Lower lobe of right lung (tissue), 2 donors: ENCODE data around the gene PSMG2. TPM values are rescaled to one million over a fixed set of nuclear protein-coding genes. Genes with fewer than 3 reads are reported as not detected.

Experiments used
- ATAC-seq, 2 donors: fragments of 200-7000 bp; cut with Tn5 transposase; one replicate each; pipeline ENCODE4 v1.9.1; 2020 to 2022; ENCODE audit warnings: mild to moderate bottlenecking in 2 of 2, moderate library complexity in 2 of 2
- DNase-seq: peaks from one replicate; pipeline ENCODE4 v3.0.0-alpha.2; 2020
- H3K27ac ChIP-seq: fragments of 200-600 bp; one replicate; pipeline ENCODE4 v1.8.0; 2022
- H3K27me3 ChIP-seq: fragments of 200-600 bp; one replicate; pipeline ENCODE4 v1.8.0; 2022; ENCODE audit warnings: low read depth
- H3K36me3 ChIP-seq: fragments of 200-600 bp; one replicate; pipeline ENCODE4 v1.8.0; 2022; ENCODE audit warnings: mild to moderate bottlenecking
- H3K4me1 ChIP-seq: fragments of 200-600 bp; one replicate; pipeline ENCODE4 v1.8.0; 2022
- H3K4me3 ChIP-seq: fragments of 200-600 bp; one replicate; pipeline ENCODE4 v1.8.0; 2022; ENCODE audit warnings: mild to moderate bottlenecking
- H3K9me3 ChIP-seq: fragments of 200-600 bp; one replicate; pipeline ENCODE4 v1.8.0; 2022
- intact Hi-C: fragments of 100-400 bp; cut with DNase I; formaldehyde crosslinking; loops from one replicate; pipeline ENCODE4 v1.11.0; 2022
- total RNA-seq: library from RNA; stranded (reverse); fragmentation: NEBNext Ultra II Directional; extraction: Animal tissue kit (Norgen Biotek cat#: 25700); gene quantifications from one replicate; pipeline ENCODE4 v1.2.1, GENCODE V29; 2021
- TF ChIP-seq, protein P1 (sequence below): fragments of 200-600 bp; IDR thresholded peaks from one replicate; pipeline ENCODE4 v1.8.0; 2022; ENCODE audit warnings: antibody characterized with exemption, mild to moderate bottlenecking
- donor health status: DM: no; HTN: yes; CAD: no; lungs with severe emphysema.

PSMG2 gene
- total RNA-seq, 1 donor from 2014 or later = 75.0 TPM

DNA sequence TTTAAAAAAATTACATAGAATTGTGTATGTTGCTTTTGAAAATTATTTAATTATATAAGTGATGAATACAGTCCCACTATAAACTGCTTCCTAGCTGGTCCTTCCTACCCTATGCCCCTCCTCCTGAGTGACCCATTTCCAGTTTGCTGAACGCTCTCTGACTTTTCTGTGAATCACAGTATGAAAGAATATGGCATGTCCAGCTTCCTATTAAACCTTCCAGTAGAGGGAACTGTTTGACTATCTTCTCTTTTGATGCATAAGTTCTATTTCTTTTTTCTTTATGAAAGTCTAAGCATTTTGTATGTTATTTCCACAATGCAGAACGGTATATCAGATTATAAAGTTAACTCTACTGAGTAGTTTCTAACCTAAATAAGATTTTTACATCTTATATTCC lies 41.3 kb downstream of the PSMG2 start:
- H3K4me3 ChIP-seq = no peak overlapping the region
- no peaks in the 10 kb centered on the region for H3K4me1 ChIP-seq
- no peaks in the 10 kb centered on the region for H3K36me3 ChIP-seq
- ATAC-seq = peak in 1 of 2 donors; percentile 66
- no peaks in the 10 kb centered on the region for H3K27me3 ChIP-seq
- no peak overlapping the region for H3K27ac ChIP-seq
- no peaks in the 10 kb centered on the region for H3K9me3 ChIP-seq
- no peak for DNase-seq
- intact Hi-C loops = no loop called here
- TF ChIP-seq, protein P1, sequence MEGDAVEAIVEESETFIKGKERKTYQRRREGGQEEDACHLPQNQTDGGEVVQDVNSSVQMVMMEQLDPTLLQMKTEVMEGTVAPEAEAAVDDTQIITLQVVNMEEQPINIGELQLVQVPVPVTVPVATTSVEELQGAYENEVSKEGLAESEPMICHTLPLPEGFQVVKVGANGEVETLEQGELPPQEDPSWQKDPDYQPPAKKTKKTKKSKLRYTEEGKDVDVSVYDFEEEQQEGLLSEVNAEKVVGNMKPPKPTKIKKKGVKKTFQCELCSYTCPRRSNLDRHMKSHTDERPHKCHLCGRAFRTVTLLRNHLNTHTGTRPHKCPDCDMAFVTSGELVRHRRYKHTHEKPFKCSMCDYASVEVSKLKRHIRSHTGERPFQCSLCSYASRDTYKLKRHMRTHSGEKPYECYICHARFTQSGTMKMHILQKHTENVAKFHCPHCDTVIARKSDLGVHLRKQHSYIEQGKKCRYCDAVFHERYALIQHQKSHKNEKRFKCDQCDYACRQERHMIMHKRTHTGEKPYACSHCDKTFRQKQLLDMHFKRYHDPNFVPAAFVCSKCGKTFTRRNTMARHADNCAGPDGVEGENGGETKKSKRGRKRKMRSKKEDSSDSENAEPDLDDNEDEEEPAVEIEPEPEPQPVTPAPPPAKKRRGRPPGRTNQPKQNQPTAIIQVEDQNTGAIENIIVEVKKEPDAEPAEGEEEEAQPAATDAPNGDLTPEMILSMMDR = peak; percentile 58

DNA sequence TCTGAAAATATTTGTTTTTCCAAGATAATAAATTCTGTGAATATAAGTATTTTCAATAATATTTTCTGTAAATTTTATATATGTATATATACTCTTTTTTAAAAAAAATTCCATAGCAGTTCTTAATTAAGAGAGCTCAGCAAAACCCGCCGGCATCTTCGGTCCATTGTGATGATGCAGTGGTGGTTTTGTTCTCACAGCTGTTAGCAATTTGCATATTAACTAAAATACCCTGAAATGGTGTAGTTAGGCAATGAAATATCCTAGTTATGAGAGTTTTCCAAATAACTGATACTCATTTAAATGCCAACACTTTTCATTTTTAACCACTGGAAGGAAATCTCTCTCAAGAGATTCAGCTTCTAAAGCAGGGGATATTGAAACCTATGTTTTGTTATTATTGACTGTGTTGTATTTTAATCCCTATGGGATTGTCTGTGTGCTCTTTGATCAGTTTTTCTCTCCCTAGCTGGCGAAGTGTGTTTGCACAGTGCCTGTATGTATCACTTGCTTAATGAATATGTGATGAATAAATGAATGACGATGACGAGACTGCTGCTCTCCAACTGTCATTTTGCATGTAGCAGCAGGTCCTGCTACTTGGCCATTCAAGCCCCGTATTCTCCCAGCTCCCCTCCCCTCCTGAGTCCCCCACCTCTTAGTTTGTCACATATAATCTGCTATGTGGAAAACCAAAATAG lies 42.4 kb downstream of the PSMG2 start:
- Histone ChIP-seq H3K36me3 (no peaks in the 10 kb centered on the region), H3K27ac (no peak overlapping the region), H3K4me3 (no peak overlapping the region), H3K9me3 (no peaks in the 10 kb centered on the region), H3K4me1 (no peaks in the 10 kb centered on the region), H3K27me3 (no peaks in the 10 kb centered on the region)
- TF ChIP-seq, protein P1 = no peak
- no peak for DNase-seq
- intact Hi-C loops = no loop called here
- ATAC-seq = no peak

DNA sequence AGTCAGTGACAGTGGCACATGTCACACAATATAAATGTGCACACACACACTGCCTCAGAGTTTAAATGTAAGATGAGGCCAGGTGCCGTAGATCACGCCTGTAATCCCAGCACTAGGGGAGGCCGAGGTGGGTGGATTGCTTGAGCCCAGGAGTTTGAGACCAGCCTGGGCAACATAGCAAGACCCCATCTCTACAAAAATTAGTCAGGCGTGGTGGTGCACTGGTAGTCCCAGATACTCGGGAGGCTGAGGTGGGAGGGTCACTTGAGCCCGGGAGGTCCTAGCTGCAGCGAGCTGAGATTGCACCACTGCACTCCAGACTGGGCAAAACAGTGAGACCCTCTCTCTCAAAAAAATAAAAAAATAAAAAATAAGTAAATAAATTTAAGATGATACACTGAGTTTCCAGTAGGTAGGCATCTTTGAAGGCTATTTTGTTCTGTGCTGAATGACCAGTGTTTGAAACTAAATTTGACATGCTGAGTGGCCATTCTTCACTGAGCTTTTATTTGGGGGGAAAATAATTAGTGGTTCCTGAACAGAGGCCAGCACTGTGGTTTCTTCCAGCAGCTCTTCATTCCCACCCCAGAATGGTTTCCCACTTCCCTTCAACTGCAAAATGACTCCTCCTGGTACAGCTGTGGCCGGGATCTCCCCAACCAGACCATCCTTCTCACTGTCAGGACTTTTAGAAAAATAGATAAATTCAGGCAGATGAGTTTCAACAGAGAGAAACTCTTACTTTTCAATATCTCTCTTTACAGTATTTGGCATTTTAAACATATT lies 44.9 kb downstream of the PSMG2 start:
- H3K27ac ChIP-seq = no peak overlapping the region
- no peaks in the 10 kb centered on the region for H3K27me3 ChIP-seq
- intact Hi-C loops = no loop called here
- ATAC-seq (no peak), DNase-seq (no peak)
- H3K36me3 ChIP-seq = no peaks in the 10 kb centered on the region
- H3K4me3 ChIP-seq = no peak overlapping the region
- H3K4me1 ChIP-seq = no peaks in the 10 kb centered on the region
- TF ChIP-seq, protein P1 = no peak
- H3K9me3 ChIP-seq = no peaks in the 10 kb centered on the region

DNA sequence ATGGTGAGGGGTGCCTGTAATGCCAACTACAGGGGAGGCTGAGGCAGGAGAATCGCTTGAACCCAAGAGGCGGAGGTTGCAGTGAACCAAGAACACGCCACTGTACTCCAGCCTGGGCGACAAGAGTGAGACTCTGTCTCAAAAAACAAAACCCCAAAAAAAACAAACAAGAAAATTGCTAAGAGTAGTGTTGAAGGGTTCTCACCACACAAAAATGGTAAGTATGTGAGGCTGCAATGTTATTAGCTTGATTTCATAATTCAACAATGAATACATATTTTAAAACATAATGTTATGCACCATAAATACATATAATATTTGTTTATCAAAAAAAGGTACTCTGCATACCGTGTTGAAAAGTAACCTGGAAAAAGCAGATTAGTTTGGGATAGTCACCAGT lies 45.8 kb downstream of the PSMG2 start:
- Histone ChIP-seq H3K9me3 (no peaks in the 10 kb centered on the region), H3K27ac (no peak overlapping the region), H3K36me3 (no peaks in the 10 kb centered on the region), H3K4me1 (no peaks in the 10 kb centered on the region), H3K27me3 (no peaks in the 10 kb centered on the region), H3K4me3 (no peak overlapping the region)
- no peak for DNase-seq
- intact Hi-C loops = no loop called here
- peak in 1 of 2 donors; percentile 40 for ATAC-seq
- TF ChIP-seq, protein P1 = no peak

DNA sequence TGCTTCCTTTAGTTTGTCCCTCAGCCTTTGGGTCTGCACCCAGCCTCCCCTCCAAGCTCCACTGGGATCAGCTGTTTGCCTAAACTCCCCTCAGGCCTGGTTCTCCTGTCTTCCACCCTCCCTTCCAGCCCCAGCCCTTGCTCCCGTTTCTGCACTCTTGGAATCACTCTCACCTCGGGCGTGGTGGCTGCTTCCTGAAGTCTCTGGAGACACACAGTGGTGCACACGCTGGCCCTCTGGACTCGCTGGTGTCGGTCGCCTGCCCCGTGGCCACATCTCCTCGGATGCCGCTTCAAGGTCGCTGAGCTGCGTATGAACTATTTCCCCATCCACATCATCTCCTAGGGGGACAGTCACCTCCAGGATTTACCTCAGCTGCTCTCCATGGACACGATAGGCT lies 46.3 kb downstream of the PSMG2 start:
- intact Hi-C loops = no loop called here
- no peak for DNase-seq
- TF ChIP-seq, protein P1 = no peak

More for the DNA sequence above, 46.3 kb downstream of the PSMG2 start:
- Histone ChIP-seq H3K27ac (no peak overlapping the region), H3K9me3 (no peaks in the 10 kb centered on the region), H3K36me3 (no peaks in the 10 kb centered on the region), H3K27me3 (no peaks in the 10 kb centered on the region), H3K4me1 (no peaks in the 10 kb centered on the region), H3K4me3 (no peak overlapping the region)
- ATAC-seq = no peak
